HEK293T (cell line): Measurements from ENCODE around the gene IMPDH1.

Experiments
- ARNT ChIP-seq: fragments of 450-650 bp; IDR thresholded peaks from 2 replicates; pipeline ENCODE4 v1.6.1; 2017; ENCODE audit warnings: mild to moderate bottlenecking
- BHLHE40 ChIP-seq: fragments of 450-650 bp; IDR thresholded peaks from 2 replicates; pipeline ENCODE4 v1.6.1; 2016; ENCODE audit warnings: mild to moderate bottlenecking, moderate library complexity, borderline replicate concordance
- HDGF ChIP-seq: fragments of 450-650 bp; IDR thresholded peaks from 2 replicates; pipeline ENCODE4 v1.6.1; 2017; ENCODE audit warnings: antibody characterized with exemption, borderline replicate concordance
- SUZ12 ChIP-seq: fragments of 450-650 bp; IDR thresholded peaks from 2 replicates; pipeline ENCODE4 v1.6.1; 2016; ENCODE audit warnings: mild to moderate bottlenecking

DNA sequence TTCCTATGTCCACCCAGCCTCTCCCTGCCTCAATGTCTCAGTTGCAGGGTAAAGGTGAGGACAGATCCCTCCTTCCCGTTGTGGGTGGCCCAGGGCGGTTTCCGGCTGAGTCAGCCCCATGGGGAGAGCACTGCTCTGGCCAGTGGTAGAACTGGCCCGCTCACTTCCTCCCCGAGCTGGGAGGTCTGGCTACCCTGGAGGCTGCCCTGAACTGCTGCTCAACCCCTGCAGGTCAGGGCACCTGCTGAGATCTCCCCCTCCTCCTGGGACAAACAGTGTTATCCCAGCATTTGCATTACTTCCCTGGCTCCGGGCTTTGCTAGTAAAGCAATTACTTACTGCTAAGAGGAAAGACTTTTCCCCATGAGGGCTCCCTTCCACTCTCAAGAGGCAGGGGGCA lies 21.4 kb upstream of the IMPDH1 start:
- no peak for TF ChIP-seq HDGF
- no peak for TF ChIP-seq BHLHE40
- no peak for TF ChIP-seq ARNT
- no peak for TF ChIP-seq SUZ12
